Mesothelial cell of epicardium (in vitro differentiated cells): ENCODE results near the gene U2AF1L4. TPM values are rescaled to one million over a fixed set of nuclear protein-coding genes. Genes with fewer than 3 reads are reported as not detected.

Experiments
- DNase-seq, 2 experiments: peaks; one replicate each; pipeline ENCODE4 v3.0.0; 2021; ENCODE audit warnings: low spot score in 2 of 2; ENCODE audit not compliant: unreplicated experiment in 2 of 2
- H3K27ac Mint-ChIP-seq: 2 replicates; pipeline ENCODE4 v1.8.0; 2021; ENCODE audit warnings: mixed read lengths
- H3K27me3 Mint-ChIP-seq: 2 replicates; pipeline ENCODE4 v1.8.0; 2021; ENCODE audit warnings: low read depth, mixed read lengths
- H3K36me3 Mint-ChIP-seq: 2 replicates; pipeline ENCODE4 v1.8.0; 2021; ENCODE audit warnings: mixed read lengths
- H3K4me1 Mint-ChIP-seq: 2 replicates; pipeline ENCODE4 v1.8.0; 2021; ENCODE audit warnings: mixed read lengths
- H3K4me3 Mint-ChIP-seq: 2 replicates; pipeline ENCODE4 v1.8.0; 2021; ENCODE audit warnings: mild to moderate bottlenecking, moderate library complexity, mixed read lengths
- H3K9me3 Mint-ChIP-seq: 2 replicates; pipeline ENCODE4 v1.8.0; 2021; ENCODE audit warnings: mixed read lengths
- CTCF ChIP-seq: fragments of 200-600 bp; sonication (generic); IDR thresholded peaks from one replicate; pipeline ENCODE4 v1.5.0; 2021; ENCODE audit warnings: antibody characterized with exemption; ENCODE audit not compliant: unreplicated experiment
- total RNA-seq: library from RNA; stranded (reverse); gene quantifications from 3 replicates; pipeline ENCODE4 v1.2.1, GENCODE V29; 2021

U2AF1L4 gene
- total RNA-seq, 1 donor from 2014 or later, result 42.5 TPM

- H3K9me3 Mint-ChIP-seq, result no peaks in the 10 kb centered on the region
- peaks cover 8% of the 10 kb centered on the region for H3K4me1 Mint-ChIP-seq
- H3K27me3 Mint-ChIP-seq, result no peaks in the 10 kb centered on the region
- H3K36me3 Mint-ChIP-seq, result peaks cover 31% of the 10 kb centered on the region
- H3K4me3 Mint-ChIP-seq, result no peak overlapping the region
- DNase-seq, result no peak
- TF ChIP-seq CTCF, result no peak
- no peak overlapping the region for H3K27ac Mint-ChIP-seq
Observed at GRCh38 chr19:35738021-35738886, 7.0 kb downstream of the U2AF1L4 start.

- Mint-ChIP-seq H3K27me3 (no peaks in the 10 kb centered on the region), H3K27ac (no peak overlapping the region), H3K4me3 (no peak overlapping the region), H3K4me1 (peaks cover 7% of the 10 kb centered on the region), H3K36me3 (peaks cover 27% of the 10 kb centered on the region), H3K9me3 (no peaks in the 10 kb centered on the region)
- no peak for DNase-seq
- TF ChIP-seq CTCF, result peak; percentile 25
Observed at GRCh38 chr19:35736913-35737886, 8.0 kb downstream of the U2AF1L4 start.

GRCh38 chr19:35734889-35735288 is 10.3 kb downstream of the U2AF1L4 start:
- Mint-ChIP-seq H3K27me3 (no peaks in the 10 kb centered on the region), H3K4me3 (no peak overlapping the region), H3K4me1 (peaks cover 1% of the 10 kb centered on the region), H3K36me3 (peaks cover 41% of the 10 kb centered on the region), H3K27ac (no peak overlapping the region), H3K9me3 (no peaks in the 10 kb centered on the region)
- no peak for TF ChIP-seq CTCF
- DNase-seq, result no peak

GRCh38 chr19:35734273-35734672 is 10.9 kb downstream of the U2AF1L4 start:
- no peak for TF ChIP-seq CTCF
- Mint-ChIP-seq H3K4me3 (no peak overlapping the region), H3K27ac (no peak overlapping the region), H3K4me1 (no peaks in the 10 kb centered on the region), H3K36me3 (peaks cover 42% of the 10 kb centered on the region), H3K9me3 (no peaks in the 10 kb centered on the region), H3K27me3 (no peaks in the 10 kb centered on the region)
- no peak for DNase-seq

GRCh38 chr19:35733180-35734125 is 11.8 kb downstream of the U2AF1L4 start:
- no peak for DNase-seq

More at GRCh38 chr19:35733180-35734125, 11.8 kb downstream of the U2AF1L4 start:
- Mint-ChIP-seq H3K27ac (no peak overlapping the region), H3K4me1 (no peaks in the 10 kb centered on the region), H3K4me3 (no peak overlapping the region), H3K36me3 (peaks cover 39% of the 10 kb centered on the region), H3K9me3 (no peaks in the 10 kb centered on the region), H3K27me3 (no peaks in the 10 kb centered on the region)
- no peak for TF ChIP-seq CTCF
